Esophagus muscularis mucosa (tissue), 3 donors: ENCODE results near the gene SLC17A7.

ENCODE experiments used
- POLR2AphosphoS5 ChIP-seq, 2 donors: sonication (generic); formaldehyde crosslinking; IDR thresholded peaks; one replicate each; pipeline ENCODE4 v1.6.1; 2017; ENCODE audit warnings: antibody characterized with exemption in 2 of 2
- TF ChIP-seq, protein P1 (sequence below), 3 experiments: fragments of 200-600 bp in 2 of 3; fragments of 450-650 bp in 1 of 3; sonication (generic) in 2 of 3; IDR thresholded peaks; one replicate each; pipeline ENCODE4 v1.5.1; 2017 to 2019; ENCODE audit warnings: antibody characterized with exemption in 3 of 3, mild to moderate bottlenecking in 2 of 3, moderate library complexity in 1 of 3

DNA sequence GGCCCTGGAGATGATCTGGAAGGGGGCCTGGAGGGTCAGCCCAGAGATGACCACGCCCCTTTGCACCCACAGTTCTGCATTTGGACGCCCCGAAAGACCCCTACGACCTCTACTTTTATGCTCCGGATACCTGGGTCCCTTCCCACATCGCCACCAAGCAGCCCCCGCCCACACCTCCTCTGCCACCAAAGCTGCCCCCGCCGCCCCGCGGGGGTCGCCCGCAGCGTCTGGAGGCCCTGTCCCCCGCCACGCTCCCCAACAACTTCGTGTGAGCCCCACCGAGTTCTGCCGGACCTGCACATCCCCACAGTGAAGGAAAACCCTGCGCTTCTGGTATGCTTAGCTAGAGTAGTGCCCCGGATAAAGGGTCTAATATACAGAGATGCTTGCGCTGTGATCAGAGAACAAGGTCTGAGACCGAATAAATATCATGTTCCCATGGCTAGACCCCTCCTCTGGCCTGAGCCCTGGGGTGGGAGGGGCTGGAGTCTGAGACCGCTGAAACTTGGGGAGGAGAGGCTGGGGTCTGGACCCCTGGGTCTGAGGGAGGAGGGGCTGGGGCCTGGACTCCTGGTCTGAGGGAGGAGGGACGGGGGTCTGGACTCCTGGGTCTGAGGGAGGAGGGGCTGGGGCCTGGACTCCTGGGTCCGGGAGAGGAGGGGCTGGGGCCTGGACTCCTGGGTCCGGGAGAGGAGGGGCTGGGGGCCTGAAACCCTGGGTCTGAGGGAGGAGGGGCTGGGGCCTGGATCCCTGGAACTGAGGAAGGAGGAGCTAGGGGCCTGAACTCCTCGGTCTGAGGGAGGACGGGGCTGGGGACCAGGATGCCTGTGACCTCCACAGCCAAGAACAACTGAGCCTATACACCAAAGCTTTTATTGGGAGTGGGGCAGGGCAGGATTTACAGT lies 12.5 kb downstream of the SLC17A7 start:
- TF ChIP-seq POLR2AphosphoS5 (IDR thresholded peaks at IDR 0.05) = no peak
- TF ChIP-seq, protein P1, sequence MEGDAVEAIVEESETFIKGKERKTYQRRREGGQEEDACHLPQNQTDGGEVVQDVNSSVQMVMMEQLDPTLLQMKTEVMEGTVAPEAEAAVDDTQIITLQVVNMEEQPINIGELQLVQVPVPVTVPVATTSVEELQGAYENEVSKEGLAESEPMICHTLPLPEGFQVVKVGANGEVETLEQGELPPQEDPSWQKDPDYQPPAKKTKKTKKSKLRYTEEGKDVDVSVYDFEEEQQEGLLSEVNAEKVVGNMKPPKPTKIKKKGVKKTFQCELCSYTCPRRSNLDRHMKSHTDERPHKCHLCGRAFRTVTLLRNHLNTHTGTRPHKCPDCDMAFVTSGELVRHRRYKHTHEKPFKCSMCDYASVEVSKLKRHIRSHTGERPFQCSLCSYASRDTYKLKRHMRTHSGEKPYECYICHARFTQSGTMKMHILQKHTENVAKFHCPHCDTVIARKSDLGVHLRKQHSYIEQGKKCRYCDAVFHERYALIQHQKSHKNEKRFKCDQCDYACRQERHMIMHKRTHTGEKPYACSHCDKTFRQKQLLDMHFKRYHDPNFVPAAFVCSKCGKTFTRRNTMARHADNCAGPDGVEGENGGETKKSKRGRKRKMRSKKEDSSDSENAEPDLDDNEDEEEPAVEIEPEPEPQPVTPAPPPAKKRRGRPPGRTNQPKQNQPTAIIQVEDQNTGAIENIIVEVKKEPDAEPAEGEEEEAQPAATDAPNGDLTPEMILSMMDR (IDR thresholded peaks at IDR 0.05) = no peak
